ENCODE results near the gene SCGN. TPM values are rescaled to one million over a fixed set of nuclear protein-coding genes. Genes with fewer than 3 reads are reported as not detected.

SCGN gene
- total RNA-seq, 1 donor from 2014 or later: not detected

GRCh38 chr6:25704001-25704400 lies 52.0 kb downstream of the SCGN start:
- H3K27me3 ChIP-seq (ENCODE audit: control insufficient read depth, insufficient read depth, low read length): no peaks in the 10 kb centered on the region
- TF ChIP-seq CTCF (IDR thresholded peaks at IDR 0.05; ENCODE audit: insufficient read depth, low read length, poor library complexity, severe bottlenecking): no peak
- no peak for DNase-seq (ENCODE audit: low read depth)
- H3K4me3 ChIP-seq (ENCODE audit: low read depth, low read length): no peak overlapping the region
- no peaks in the 10 kb centered on the region for H3K36me3 ChIP-seq (ENCODE audit: control insufficient read depth, insufficient read depth, low read length)

- no peak for TF ChIP-seq CTCF (IDR thresholded peaks at IDR 0.05; ENCODE audit: insufficient read depth, low read length, poor library complexity, severe bottlenecking)
- H3K36me3 ChIP-seq (ENCODE audit: control insufficient read depth, insufficient read depth, low read length): no peaks in the 10 kb centered on the region
- H3K4me3 ChIP-seq (ENCODE audit: low read depth, low read length): no peak overlapping the region
- no peaks in the 10 kb centered on the region for H3K27me3 ChIP-seq (ENCODE audit: control insufficient read depth, insufficient read depth, low read length)
- no peak for DNase-seq (ENCODE audit: low read depth)
These were observed 54.4 kb downstream of the SCGN start for GRCh38 chr6:25706314-25707014.

- Histone ChIP-seq H3K4me3 (ENCODE audit: low read depth, low read length) (no peak overlapping the region), H3K36me3 (ENCODE audit: control insufficient read depth, insufficient read depth, low read length) (no peaks in the 10 kb centered on the region), H3K27me3 (ENCODE audit: control insufficient read depth, insufficient read depth, low read length) (no peaks in the 10 kb centered on the region)
- no peak for TF ChIP-seq CTCF (IDR thresholded peaks at IDR 0.05; ENCODE audit: insufficient read depth, low read length, poor library complexity, severe bottlenecking)
- DNase-seq (ENCODE audit: low read depth): no peak
These were observed 57.7 kb downstream of the SCGN start for GRCh38 chr6:25709761-25710160.

- no peak for TF ChIP-seq CTCF (IDR thresholded peaks at IDR 0.05; ENCODE audit: insufficient read depth, low read length, poor library complexity, severe bottlenecking)
- Histone ChIP-seq H3K36me3 (ENCODE audit: control insufficient read depth, insufficient read depth, low read length) (no peaks in the 10 kb centered on the region), H3K27me3 (ENCODE audit: control insufficient read depth, insufficient read depth, low read length) (no peaks in the 10 kb centered on the region), H3K4me3 (ENCODE audit: low read depth, low read length) (no peak overlapping the region)
- no peak for DNase-seq (ENCODE audit: low read depth)
These were observed 58.3 kb downstream of the SCGN start for GRCh38 chr6:25710287-25710686.

GRCh38 chr6:25713824-25714223 lies 61.8 kb downstream of the SCGN start:
- Histone ChIP-seq H3K27me3 (ENCODE audit: control insufficient read depth, insufficient read depth, low read length) (no peaks in the 10 kb centered on the region), H3K36me3 (ENCODE audit: control insufficient read depth, insufficient read depth, low read length) (no peaks in the 10 kb centered on the region), H3K4me3 (ENCODE audit: low read depth, low read length) (no peak overlapping the region)
- TF ChIP-seq CTCF (IDR thresholded peaks at IDR 0.05; ENCODE audit: insufficient read depth, low read length, poor library complexity, severe bottlenecking): no peak
- DNase-seq (ENCODE audit: low read depth): no peak

- no peak overlapping the region for H3K4me3 ChIP-seq (ENCODE audit: low read depth, low read length)
- no peak for DNase-seq (ENCODE audit: low read depth)
- no peaks in the 10 kb centered on the region for H3K36me3 ChIP-seq (ENCODE audit: control insufficient read depth, insufficient read depth, low read length)
- no peaks in the 10 kb centered on the region for H3K27me3 ChIP-seq (ENCODE audit: control insufficient read depth, insufficient read depth, low read length)
- no peak for TF ChIP-seq CTCF (IDR thresholded peaks at IDR 0.05; ENCODE audit: insufficient read depth, low read length, poor library complexity, severe bottlenecking)
These were observed 62.8 kb downstream of the SCGN start for GRCh38 chr6:25714765-25715164.

Data from kidney epithelial cell (primary cell).